GM18526 (cell line): Measurements from ENCODE around the gene STK11.

ENCODE experiments used
- POLR2A ChIP-seq: IDR thresholded peaks from 3 replicates; pipeline ENCODE4 v1.6.1; 2011; ENCODE audit not compliant: insufficient read length; ENCODE audit errors: extremely low read depth

Gene STK11

DNA sequence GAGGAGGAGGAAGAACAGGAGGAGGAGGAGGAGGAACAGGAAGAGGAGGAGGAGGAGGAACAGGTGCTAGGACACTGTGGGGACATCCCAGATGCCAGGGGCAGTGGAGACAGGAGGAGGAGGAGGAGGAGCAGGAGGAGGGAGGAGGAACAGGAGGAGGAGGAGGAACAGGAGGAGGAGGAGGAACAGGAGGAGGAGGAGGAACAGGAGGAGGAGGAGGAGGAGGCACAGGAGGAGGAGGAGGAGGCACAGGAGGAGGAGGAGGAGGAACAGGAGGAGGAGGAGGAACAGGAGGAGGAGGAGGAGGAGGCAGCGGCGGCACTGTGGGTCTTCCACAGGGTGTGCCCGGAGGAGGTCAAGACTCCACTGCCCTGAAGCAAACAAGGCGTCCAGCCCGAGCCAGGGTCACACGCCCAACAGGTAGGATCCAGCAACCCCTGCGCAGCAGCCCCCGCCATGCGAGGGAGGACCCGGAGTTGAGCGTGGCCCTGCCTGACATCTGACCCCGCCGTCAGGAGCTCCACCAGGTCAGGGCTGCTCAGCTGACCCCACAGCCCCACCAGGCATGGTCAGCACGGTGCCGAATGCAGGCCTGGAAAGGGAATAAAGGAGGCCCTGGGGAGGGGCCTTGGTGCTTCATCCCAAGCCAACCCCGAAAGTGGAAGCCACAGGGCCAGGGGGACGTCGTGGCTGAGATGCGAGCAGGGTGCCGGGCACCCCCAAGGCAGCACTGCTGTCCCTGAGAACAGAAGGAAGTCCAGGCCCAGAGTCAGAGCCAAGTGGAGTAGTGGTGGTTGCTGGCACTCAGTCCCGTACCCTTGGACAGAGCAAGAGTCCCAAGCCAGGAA, 40.7 kb upstream of the STK11 start:
- TF ChIP-seq POLR2A, result no peak

DNA sequence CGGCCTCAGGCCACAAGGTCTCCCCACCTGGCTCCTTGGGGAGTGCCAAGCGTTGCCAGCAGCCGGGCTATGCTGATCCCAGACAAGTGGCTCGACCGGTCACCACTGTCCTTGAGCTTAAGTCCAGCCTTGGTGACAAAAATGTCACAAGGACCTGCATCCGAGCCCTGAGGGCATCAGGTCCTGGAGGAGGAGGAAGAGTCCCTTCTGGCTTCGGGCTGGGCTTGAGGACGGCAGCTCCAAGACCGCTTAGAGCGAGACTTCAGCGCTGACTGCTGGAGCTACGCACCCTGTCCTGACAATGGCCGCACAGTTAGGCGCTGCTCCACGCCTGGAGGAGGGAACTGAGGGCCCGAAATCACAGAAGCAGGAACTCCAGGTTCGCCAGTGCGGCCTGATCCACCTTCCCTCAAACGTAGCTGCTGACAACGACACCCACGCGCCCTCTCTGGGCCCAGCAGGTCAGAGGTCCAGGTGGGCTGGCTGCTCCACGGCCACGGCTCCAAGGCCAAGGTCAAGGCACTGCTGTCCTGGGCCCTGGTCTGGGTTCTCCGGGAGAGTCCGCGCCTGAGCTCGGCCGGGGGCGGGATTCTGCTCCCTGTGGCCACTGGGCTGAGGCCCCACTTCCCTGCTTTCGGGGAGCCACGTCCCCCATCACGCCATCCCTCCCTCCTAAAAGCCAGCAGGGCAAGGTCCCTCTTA, 38.6 kb upstream of the STK11 start:
- TF ChIP-seq POLR2A, result no peak

GRCh38 chr19:1167687-1168571, 37.6 kb upstream of the STK11 start:
- no peak for TF ChIP-seq POLR2A

GRCh38 chr19:1168572-1169410, 36.8 kb upstream of the STK11 start:
- TF ChIP-seq POLR2A, result no peak

- TF ChIP-seq POLR2A, result no peak
Observed at GRCh38 chr19:1169411-1169791, 36.2 kb upstream of the STK11 start.

GRCh38 chr19:1169921-1170885, 35.4 kb upstream of the STK11 start:
- peak; percentile 20 for TF ChIP-seq POLR2A

DNA sequence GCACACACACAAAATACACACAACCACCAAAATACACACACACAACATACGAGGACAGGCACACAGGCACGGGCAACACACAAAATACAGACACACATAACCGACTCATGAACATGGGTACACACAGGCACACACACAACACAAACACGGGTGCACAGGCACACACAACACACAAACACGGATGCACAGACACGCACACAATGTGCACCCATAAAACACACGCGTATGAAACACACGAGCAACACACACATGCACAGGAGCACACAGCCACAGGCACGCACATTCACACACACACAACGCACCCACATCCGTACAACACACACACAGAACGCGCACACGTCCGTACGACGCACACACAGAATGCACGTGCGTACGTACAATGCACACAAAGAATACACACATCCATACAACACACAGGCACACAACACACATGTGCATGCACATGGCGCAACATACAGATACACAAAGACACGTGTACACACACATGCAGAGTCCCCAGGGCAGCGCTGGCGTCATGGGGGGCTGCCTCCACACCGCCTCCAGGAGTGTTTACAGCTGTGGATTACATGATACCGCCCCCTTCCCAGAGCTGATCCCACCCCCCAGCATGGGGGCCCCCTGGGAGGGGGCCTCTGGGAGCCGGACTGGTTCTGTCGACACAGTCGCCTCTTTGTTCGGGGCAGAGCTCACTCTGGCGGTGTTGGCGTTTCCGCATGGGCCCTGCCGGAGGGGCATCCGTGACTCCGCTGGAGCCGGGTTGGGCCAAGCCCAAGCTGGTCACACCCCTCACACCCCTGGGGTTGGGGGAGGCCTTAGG, 34.4 kb upstream of the STK11 start:
- TF ChIP-seq POLR2A, result peak; percentile 6

- TF ChIP-seq POLR2A, result no peak
Observed at GRCh38 chr19:1171755-1172352, 33.7 kb upstream of the STK11 start.

DNA sequence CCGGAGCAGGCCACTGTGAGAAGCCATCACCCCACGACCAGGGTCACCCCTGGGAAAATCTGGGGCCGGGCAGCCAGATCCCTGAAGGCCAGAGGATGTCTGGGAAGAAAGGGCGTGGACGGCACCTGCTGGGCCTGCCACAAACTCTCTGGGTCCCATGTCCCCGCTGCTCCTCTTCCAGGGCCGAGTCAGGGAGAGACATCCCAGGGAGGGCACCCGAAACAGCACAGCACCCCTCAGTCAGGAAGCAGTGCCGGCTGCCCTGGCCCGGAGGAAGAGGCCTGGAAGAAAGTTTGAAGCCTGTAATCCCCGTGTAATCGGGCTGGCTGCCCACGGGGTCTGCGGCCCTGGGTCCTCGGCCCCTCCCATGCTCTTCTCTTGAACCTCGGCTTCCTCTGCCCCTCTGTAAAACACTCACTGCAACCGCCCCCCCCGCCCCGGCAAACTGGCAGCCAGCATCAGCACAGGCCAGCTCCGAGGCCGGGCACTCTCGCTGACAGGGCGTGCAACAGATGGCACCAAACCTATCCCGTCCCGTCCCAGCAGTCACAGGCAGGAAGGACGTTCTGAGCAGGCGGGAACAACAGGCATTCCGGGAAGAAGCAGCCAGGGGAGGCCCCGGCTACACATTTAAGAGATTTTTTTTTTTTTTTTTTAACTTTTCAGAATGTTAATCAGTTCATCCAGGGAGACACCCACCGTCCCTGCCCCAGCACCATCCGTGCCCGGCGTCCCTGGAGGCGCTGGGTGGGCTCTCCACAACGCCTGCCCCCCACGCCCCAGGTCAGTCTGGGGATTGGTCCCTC, 33.0 kb upstream of the STK11 start:
- TF ChIP-seq POLR2A, result no peak

GRCh38 chr19:1173159-1173844, 32.3 kb upstream of the STK11 start:
- no peak for TF ChIP-seq POLR2A

GRCh38 chr19:1173845-1174809, 31.5 kb upstream of the STK11 start, which contains the start of gene SBNO2:
TSS of gene SBNO2 (minus strand) at chr19:1174268. CDS start at chr19:1154276, 19,992 bp downstream.
- peak; percentile 95 for TF ChIP-seq POLR2A
